ENCODE data around the gene CAMTA1.

GRCh38 chr1:7116001-7116400 lies 330.7 kb downstream of the CAMTA1 start:
- TF ChIP-seq ATF2 (tag by site-specific recombination; IDR thresholded peaks at IDR 0.05; ENCODE audit: low read depth) (no peak), CTCF (tag by site-specific recombination; IDR thresholded peaks at IDR 0.05) (no peak), ZNF449 (tag by site-specific recombination; IDR thresholded peaks at IDR 0.05) (no peak), SP2 (tag by site-specific recombination; IDR thresholded peaks at IDR 0.05) (no peak), BCL11A (tag by site-specific recombination; IDR thresholded peaks at IDR 0.05; ENCODE audit: low read depth) (no peak), ZNF530 (tag by site-specific recombination; IDR thresholded peaks at IDR 0.05; ENCODE audit: low read depth) (no peak), GFI1B (tag by site-specific recombination; IDR thresholded peaks at IDR 0.05) (no peak), ZNF174 (tag by site-specific recombination; IDR thresholded peaks at IDR 0.05) (no peak), ZNF138 (tag by site-specific recombination; IDR thresholded peaks at IDR 0.05; ENCODE audit: borderline replicate concordance) (no peak), YY1 (tag by site-specific recombination; IDR thresholded peaks at IDR 0.05) (no peak), SCRT2 (tag by site-specific recombination; IDR thresholded peaks at IDR 0.05) (no peak)

All from HEK293 (cell line).